Inferior parietal cortex (tissue), 1 donor: ENCODE measurements around the gene OR5B3.
"Not testable (repeated sequence)": the region's sequence is repeated elsewhere in the genome, so short reads cannot be mapped to it uniquely, and the experiment has no call there.

ENCODE experiments used
- DNase-seq: peaks from one replicate; pipeline ENCODE4 v3.0.0-alpha.2; 2016; ENCODE audit errors: extremely low spot score

OR5B3 gene

GRCh38 chr11:58406774-58407173, at the start of gene OR5B3:
OR5B3 (minus strand) TSS chr11:58406874; CDS start chr11:58403409, 3,465 bp downstream.
- DNase-seq = no peak

GRCh38 chr11:58451585-58451984, 44.9 kb upstream of the OR5B3 start:
- no peak for DNase-seq

- DNase-seq = no peak
Measured at GRCh38 chr11:58446294-58446693, 39.6 kb upstream of the OR5B3 start.

- DNase-seq = no peak
Measured at GRCh38 chr11:58444300-58444699, 37.6 kb upstream of the OR5B3 start.

- DNase-seq = no peak
Measured at GRCh38 chr11:58442136-58442535, 35.5 kb upstream of the OR5B3 start, which contains the start of gene OR5B12. OR5B12 (minus strand) TSS chr11:58442236; CDS start chr11:58440151, 2,085 bp downstream.

- no peak for DNase-seq
Measured at GRCh38 chr11:58438486-58438885, 31.8 kb upstream of the OR5B3 start.

GRCh38 chr11:58434217-58434616, 27.5 kb upstream of the OR5B3 start:
- no peak for DNase-seq

- no peak for DNase-seq
Measured at GRCh38 chr11:58433638-58434203, 27.0 kb upstream of the OR5B3 start.

GRCh38 chr11:58429273-58429672, 22.6 kb upstream of the OR5B3 start:
- no peak for DNase-seq

GRCh38 chr11:58428021-58428420, 21.3 kb upstream of the OR5B3 start, which contains the start of gene OR5B2:
OR5B2 (minus strand) TSS chr11:58428121; CDS start chr11:58423261, 4,860 bp downstream.
- DNase-seq = no peak

- DNase-seq = not testable (repeated sequence)
Measured at GRCh38 chr11:58399622-58400021, 7.1 kb downstream of the OR5B3 start.

GRCh38 chr11:58395581-58395980, 11.1 kb downstream of the OR5B3 start:
- no peak for DNase-seq

GRCh38 chr11:58394195-58394594, 12.5 kb downstream of the OR5B3 start:
- no peak for DNase-seq

- DNase-seq = no peak
Measured at GRCh38 chr11:58392746-58393145, 13.9 kb downstream of the OR5B3 start.

GRCh38 chr11:58391879-58392278, 14.8 kb downstream of the OR5B3 start:
- DNase-seq = no peak

- DNase-seq = no peak
Measured at GRCh38 chr11:58390551-58391063, 16.1 kb downstream of the OR5B3 start.

- no peak for DNase-seq
Measured at GRCh38 chr11:58358969-58359368, 47.7 kb downstream of the OR5B3 start, which contains the start of gene OR5B17. OR5B17 (minus strand) TSS chr11:58359069; CDS start chr11:58359069, 0 bp downstream.

GRCh38 chr11:58354727-58355126, 51.9 kb downstream of the OR5B3 start:
- DNase-seq = no peak
